SU-DHL-6 (cell line): ENCODE measurements around the gene ZBED5.

Experiments
- EZH2phosphoT487 ChIP-seq: fragments of 200-600 bp; sonication (generic), shearing (Covaris generic); conservative IDR thresholded peaks from 2 replicates; pipeline ENCODE4 v1.6.1; 2018; ENCODE audit warnings: mild to moderate bottlenecking, antibody characterized with exemption, low read length, moderate library complexity, mixed read lengths
- TF ChIP-seq, protein P1 (sequence below): fragments of 200-600 bp; sonication (generic); IDR thresholded peaks from one replicate; pipeline ENCODE4 v1.5.1; 2017; ENCODE audit warnings: antibody characterized with exemption, mild to moderate bottlenecking, low read length, moderate library complexity; ENCODE audit not compliant: insufficient read depth, poor library complexity, severe bottlenecking

DNA sequence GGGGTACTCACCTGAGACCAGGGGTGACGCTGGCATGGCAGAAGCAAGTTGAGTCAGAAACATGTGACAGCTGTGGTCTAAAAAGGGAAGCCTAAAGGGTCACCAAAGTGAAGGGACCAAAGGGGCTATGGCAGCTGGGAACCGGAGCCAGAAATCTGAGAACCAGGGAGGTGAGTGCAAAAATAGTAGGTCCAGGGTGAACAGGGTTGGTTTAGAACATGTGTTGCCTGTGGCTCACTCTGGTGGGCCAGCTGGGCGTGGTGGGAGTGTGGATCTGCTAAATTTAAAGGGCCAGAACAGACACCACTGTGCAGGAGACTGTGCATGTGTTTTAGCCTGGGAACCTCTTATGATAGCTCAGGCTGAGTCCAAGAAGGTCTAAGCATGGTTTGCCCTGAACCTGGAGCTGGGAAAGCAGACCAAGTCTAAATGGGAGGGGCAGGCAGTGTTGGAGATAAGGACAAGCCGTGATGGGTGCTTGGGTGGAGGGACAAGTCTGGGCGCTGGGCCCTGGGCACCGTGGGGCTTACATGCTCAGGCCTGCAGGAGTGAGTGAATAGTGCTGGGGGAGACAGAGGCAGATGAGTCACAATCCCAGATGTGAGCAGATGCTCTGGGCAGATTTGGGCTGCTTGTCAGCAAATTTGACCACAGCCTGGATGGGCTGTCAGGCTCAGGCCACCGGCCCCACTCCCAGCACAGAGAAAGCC is 41.4 kb upstream of the ZBED5 start:
- TF ChIP-seq, protein P1, sequence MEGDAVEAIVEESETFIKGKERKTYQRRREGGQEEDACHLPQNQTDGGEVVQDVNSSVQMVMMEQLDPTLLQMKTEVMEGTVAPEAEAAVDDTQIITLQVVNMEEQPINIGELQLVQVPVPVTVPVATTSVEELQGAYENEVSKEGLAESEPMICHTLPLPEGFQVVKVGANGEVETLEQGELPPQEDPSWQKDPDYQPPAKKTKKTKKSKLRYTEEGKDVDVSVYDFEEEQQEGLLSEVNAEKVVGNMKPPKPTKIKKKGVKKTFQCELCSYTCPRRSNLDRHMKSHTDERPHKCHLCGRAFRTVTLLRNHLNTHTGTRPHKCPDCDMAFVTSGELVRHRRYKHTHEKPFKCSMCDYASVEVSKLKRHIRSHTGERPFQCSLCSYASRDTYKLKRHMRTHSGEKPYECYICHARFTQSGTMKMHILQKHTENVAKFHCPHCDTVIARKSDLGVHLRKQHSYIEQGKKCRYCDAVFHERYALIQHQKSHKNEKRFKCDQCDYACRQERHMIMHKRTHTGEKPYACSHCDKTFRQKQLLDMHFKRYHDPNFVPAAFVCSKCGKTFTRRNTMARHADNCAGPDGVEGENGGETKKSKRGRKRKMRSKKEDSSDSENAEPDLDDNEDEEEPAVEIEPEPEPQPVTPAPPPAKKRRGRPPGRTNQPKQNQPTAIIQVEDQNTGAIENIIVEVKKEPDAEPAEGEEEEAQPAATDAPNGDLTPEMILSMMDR: no peak
- TF ChIP-seq EZH2phosphoT487: no peak
